Peyer's patch (tissue), 4 donors: Measurements from ENCODE around the gene NCOA3.

Experiments
- CTCF ChIP-seq, 6 experiments: fragments of 450-650 bp in 4 of 6; fragments of 200-600 bp in 2 of 6; sonication (generic) in 1 of 6; IDR thresholded peaks; one replicate each; pipeline ENCODE4 v1.5.1; 2017 to 2019; ENCODE audit warnings: antibody characterized with exemption in 6 of 6, mild to moderate bottlenecking in 3 of 6, moderate library complexity in 1 of 6
- POLR2A ChIP-seq, 2 donors: fragments of 450-650 bp; IDR thresholded peaks; one replicate each; pipeline ENCODE4 v1.5.1; 2017; ENCODE audit warnings: antibody characterized with exemption in 2 of 2, mild to moderate bottlenecking in 2 of 2, moderate library complexity in 2 of 2

DNA sequence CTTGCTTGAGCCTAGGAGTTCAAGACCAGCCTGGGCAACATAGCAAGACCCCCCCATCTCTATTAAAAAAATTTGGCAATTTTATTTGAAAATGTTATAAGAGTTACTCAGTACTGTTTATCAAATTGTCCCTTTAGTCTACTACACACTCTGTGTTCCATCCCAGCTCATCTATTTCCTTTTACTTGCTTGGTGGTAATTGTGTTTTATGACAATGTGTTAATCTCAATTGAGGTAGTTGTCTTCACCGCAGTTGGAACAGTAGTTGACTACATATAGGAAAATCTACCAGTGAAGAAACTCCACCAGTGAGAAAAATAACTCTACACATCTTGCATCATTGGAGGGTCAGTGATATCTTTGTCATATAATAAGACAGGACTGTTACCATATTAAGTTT, 8.0 kb downstream of the NCOA3 start:
- no peak for TF ChIP-seq CTCF (IDR thresholded peaks at IDR 0.05)
- TF ChIP-seq POLR2A (IDR thresholded peaks at IDR 0.05) = no peak
